GM21390 (cell line): ENCODE results near the gene VEGFB.

Experiments used
- ATAC-seq: cut with Tn5 transposase; IDR thresholded peaks from one replicate; pipeline ENCODE4 v1.9.1; 2021; ENCODE audit not compliant: unreplicated experiment

The VEGFB gene

GRCh38 chr11:64245797-64246620, 11.6 kb downstream of the VEGFB start:
- ATAC-seq = no peak

DNA sequence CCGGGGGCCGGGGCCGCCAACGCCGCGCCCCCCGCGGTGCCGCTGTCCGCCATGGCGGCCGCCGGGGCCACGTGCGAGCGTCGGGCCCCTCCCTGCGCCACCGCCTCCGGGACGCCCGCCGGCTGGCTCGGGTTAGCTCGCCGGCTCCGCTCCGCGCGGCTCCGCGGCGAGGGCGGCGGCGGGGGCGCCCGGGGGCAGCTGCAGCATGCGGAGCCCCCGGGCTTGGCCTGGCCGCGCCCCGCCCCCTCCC, 12.2 kb downstream of the VEGFB start:
- ATAC-seq = peak; percentile 6

- ATAC-seq = peak; percentile 35
Observed at GRCh38 chr11:64246871-64247728, 12.7 kb downstream of the VEGFB start, which contains the start of gene PPP1R14B. TSS of gene PPP1R14B (minus strand) at chr11:64246943. CDS start at chr11:64246673, 270 bp downstream.

DNA sequence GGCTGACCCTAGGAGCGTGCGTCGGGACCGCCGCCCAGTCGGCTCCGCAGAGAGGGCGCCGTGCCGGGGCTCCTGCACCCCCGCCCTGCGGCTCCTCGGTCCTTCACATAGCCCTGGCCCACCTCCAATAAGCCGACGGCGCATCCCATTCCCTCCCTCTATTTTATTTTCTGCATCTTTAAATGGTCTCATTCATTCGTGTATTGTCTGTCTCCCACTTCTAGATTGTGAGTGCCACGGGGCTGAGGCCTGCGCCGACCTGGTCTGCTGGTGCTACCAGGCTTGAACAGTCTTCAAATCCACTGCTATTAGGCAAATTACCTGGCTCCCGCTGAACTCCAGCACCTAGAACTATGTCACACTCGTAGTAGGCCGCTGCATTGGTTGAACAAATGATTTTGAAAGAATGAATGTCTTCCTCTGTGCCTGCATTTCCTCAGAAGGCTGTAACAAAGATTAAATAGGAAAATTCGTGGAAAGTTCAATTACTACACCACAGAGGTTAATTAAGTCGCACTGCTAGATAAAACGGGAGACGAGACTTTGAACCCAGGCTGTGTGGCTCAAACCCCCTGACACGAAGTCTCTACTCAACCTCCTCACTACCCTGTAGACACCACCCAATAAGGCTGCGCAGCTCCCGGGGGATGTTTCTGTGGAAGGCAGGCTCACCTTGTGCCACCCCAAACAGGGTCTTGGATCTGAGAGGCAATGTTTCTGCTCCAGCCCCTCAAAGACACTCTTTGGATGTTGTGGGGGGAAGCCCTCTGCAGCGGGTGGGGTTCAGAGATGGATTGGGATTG, 13.5 kb downstream of the VEGFB start:
- no peak for ATAC-seq

- ATAC-seq = no peak
Observed at GRCh38 chr11:64248578-64248977, 14.2 kb downstream of the VEGFB start.

GRCh38 chr11:64249038-64249437, 14.7 kb downstream of the VEGFB start:
- ATAC-seq = no peak

GRCh38 chr11:64249563-64250414, 15.4 kb downstream of the VEGFB start:
- no peak for ATAC-seq

DNA sequence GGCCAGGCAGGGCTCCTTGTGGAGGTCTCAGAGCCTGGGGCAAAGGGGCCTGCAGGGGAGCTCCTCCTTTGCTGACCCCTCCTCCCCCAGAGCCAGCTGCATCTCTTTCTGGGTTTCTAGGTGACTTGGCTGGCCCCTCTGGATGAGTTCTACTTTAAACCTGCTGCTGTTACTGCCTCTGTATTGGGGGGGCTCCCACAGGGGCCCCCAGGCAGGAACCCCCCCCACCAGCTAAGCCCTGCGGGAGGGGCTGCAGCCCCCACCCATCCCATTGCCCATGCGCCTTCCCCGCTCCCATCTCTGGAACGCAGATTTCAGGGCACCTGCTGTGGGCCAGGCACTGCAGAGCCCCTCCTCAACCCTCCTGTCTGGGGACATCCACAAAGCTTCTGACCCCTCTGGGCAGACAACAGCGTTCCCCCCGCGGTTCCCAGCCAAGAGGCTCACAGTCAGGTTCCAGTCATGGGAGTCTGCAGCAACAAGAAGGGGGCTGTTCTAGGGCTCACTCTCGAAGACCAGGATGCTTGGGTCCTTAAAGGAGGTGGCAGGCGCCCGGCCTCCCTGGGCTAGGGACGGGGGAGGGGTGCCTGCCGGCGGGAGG, 16.1 kb downstream of the VEGFB start:
- ATAC-seq = no peak

DNA sequence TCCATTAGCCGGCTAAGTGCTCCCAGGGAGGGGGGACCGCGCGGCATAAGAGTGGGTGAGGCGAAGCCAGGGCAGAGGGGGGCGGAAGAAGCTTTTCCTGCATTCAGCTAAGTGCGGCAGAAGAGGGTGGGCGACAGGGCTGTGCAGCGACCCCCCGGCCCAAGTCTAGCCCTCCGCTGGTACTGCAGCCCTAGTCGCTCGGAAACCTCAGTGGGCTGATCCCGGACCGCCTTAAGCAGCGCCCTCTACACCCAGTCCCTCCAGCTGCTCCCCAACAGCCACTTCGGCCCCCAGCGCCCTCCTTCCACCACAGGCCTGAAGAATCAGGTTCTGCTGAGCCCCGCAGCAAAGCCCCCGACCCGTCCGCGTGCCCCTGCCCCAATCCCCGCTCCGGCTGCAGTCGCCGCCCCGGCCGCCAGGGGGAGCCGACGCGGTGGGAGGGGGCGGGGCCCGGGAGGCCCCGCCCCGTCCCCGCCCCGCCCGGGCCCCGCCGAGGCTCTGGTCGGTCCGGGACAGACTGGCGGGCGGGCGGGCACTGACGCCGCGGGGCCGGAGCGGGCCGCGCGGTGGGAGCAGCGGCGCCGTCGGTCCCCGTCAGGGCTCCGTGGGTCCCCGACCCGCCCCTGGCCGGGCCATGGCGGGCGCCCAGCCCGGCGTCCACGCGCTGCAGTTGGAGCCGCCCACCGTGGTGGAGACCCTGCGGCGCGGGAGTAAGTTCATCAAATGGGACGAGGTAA, 16.8 kb downstream of the VEGFB start, which contains the start of gene PLCB3:
Gene PLCB3 (plus strand): TSS at position 515 of the 737 bp plus-strand sequence. CDS start 120 bp downstream, at position 635.
- ATAC-seq = peak; percentile 40

DNA sequence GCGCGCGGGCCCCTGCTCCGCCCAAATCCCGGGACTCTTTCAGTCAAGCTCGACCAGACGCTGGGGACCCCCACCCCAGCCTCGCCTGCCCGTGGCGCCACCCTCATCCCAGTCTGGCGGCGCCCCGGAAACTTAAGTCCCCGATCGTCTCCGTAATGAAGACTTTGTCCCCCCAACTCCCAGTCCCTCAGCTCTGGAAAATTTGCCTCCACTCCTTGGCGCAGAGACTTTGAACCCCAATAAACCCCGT, 17.3 kb downstream of the VEGFB start:
- no peak for ATAC-seq

- no peak for ATAC-seq
Observed at GRCh38 chr11:64252003-64252872, 17.9 kb downstream of the VEGFB start.

DNA sequence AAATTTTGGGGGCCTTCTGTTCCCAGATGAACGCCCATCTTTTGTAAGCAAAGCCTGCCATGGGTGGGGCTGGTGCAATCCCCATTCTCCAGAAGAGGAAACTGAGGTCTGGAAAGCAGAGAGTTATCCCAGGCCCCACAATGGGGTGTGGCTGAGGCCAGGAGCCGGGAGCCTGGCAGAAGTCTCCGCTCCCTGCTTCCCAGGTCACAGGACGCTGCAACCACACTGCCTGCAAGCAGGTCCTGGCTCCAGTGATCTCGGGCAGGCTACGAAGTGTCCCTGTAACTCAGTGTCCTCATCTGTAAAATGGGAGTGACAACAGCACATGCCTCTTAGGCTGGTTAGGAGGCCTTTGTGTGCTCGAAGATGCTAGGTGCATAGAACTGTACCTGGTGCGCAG, 18.7 kb downstream of the VEGFB start:
- no peak for ATAC-seq

GRCh38 chr11:64253481-64253880, 19.1 kb downstream of the VEGFB start:
- ATAC-seq = no peak

DNA sequence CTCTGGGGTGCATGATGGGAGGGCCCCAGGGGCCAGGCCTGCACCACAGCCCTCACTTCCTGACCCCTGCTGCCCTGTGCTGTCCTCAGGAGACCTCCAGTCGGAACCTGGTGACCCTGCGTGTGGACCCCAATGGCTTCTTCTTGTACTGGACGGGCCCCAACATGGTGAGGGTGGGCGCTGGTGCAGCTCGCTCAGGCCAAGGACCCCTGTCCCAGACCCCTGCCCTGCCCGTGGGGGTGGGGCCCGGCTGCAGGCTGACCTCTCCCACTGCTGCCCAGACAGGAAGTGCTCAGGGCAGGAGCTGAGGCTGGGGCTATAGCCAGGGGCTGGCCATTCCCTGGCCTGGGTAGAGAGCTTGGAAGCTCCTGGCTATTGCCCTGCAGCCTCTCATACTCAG, 19.9 kb downstream of the VEGFB start:
- ATAC-seq = no peak

DNA sequence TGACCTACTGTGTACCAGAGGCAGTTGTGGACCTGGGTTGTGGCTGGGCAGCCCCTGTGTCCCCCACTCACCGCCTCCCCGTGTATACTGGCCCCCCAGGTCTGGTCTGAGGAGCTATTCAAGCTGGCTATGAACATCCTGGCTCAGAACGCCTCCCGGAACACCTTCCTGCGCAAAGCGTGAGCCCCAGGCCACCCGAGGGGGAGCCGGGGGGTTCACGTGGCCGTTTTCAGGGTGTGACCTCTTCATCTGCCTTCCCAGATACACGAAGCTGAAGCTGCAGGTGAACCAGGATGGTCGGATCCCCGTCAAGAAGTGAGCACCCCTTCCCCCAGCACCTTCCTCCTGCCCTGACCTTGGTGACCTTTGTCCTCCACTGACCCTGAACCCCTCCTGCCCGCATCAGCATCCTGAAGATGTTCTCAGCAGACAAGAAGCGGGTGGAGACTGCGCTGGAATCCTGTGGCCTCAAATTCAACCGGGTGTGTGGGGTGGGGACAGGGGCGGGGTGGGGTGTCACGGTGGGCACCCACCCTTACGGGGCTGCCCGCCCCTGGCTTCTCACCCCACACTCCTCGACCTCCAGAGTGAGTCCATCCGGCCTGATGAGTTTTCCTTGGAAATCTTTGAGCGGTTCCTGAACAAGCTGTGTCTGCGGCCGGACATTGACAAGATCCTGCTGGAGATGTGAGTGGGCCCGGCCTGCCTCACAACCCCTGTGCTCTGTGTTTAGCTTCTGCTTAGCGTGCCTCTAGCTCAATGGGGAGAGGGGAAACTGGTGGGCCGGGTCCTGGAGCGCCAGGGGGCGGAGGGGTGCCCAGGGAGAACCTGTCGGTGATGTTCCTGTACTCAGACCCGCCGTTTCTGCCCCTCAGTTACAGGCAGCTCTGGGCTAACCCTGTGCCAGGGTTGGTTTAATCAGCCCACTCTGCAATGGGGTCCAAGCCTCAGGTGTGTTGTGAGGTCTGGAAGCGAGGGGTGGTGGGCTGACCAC, 21.0 kb downstream of the VEGFB start:
- ATAC-seq = no peak

GRCh38 chr11:64256300-64256699, 21.9 kb downstream of the VEGFB start:
- no peak for ATAC-seq

- ATAC-seq = no peak
Observed at GRCh38 chr11:64258356-64258755, 24.0 kb downstream of the VEGFB start.
